TTC549 (cell line): ENCODE measurements around the gene PNKP.
"Not testable (repeated sequence)": the region's sequence is repeated elsewhere in the genome, so short reads cannot be mapped to it uniquely, and the experiment has no call there.

Source experiments
- FAIRE-seq: peaks from 2 replicates; lab custom pipeline; 2012; peaks lifted over from hg19 to GRCh38; lab: Jason Lieb, UNC

The PNKP gene

DNA sequence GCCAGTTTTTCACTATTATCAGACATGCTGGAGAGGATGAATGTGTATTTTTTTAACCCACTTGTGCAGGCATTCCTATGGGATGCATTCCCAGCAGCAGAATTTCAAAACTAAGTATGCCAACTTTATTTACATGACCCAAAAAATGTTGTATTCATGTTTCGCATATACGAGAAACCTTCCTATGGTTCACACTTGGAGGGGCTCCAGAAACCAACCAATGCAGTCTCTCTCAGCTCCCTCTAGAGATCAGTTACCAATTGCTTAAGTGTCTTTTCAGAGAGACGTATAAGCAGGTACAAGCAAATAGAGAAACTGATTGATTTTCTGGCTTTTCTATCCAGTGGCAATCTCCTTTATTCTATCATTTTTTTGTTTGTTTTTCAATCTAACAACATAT, 22.0 kb downstream of the PNKP start:
- no peak for FAIRE-seq

DNA sequence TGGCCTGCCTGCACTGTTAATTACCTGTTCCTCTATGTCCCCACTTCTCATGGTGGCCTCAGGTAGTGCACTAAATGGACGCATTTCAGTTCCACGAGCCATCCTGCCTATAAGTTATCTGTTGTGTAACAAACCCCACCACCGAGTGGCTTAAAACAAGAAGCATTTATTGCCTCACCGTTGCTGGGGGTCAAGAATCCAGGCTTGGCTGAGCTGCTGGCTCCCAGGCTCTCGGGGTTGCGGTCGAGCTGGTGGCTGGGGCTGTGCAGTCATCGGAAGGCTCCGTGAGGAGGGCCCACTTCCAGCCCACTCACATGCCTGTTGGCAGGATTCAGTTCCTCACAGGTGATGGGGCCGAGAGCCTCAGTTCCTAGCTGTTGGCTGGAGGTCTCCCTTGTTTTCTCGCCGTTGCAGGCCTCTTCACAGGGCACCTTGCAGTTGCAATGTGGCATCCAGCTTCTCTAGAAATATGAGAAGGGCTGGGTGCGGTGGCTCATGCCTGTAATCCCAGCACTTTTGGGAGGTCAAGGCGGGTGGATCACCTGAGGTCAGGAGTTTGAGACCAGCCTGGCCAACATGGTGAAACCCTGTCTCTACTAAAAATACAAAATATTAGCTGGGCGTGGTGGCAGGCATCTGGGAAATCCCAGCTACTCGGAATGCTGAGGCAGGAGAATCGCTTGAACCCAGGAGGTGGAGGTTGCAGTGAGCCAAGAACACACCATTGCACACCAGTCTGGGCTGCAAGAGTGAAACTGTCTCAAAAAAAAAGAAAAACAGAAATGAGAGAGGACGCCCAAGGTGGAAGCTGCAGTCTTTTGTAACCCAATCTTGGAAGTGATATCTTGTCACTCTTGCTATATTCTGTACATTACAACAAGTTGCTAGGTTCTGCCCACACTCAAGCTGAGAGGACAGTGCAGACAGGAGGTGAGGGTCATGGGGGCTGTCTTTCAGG, 23.0 kb downstream of the PNKP start:
- no peak for FAIRE-seq

DNA sequence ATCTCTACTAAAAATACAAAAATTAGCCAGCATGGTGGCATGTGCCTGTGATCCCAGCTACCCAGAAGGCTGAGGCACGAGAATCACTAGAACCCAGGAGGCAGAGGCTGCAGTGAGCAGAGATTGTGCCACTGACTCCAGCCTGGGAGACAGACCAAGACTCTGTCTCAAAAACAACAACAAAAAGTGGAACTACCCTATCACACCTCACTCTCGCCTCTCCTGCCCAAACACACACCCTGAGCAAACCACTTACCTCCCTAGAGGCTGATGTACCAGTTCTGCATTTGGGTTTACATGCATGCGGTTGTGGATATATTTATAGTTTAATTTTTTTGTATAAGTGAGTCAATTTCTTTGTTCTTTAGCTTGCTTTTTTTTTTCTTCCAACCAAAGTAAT, 24.1 kb downstream of the PNKP start:
- FAIRE-seq: no peak

DNA sequence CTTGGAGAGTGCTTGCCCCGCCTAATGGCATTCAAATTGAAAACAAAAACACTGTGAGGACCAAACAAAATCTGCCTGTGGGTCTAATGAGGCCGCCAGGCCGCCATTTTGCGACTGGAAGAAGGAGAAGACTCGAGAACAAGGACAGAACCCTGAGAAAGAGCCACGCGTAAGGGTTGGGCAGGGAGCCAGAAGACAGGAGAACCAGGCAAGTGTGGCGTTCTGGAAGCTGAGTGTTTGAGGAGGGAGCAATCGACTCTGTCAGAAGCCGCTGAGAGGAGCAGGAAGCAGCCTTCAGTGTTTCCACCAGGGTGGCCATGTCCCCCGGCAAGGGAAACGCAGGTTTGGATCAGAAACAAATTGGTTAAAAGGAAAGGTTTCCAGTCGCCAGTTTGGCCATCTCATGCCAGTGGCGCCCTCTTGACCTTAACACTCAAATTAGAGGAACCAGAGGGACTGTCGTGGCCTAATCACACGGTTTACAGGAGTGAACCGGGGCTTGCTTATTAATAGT, 26.6 kb downstream of the PNKP start:
- FAIRE-seq: no peak

DNA sequence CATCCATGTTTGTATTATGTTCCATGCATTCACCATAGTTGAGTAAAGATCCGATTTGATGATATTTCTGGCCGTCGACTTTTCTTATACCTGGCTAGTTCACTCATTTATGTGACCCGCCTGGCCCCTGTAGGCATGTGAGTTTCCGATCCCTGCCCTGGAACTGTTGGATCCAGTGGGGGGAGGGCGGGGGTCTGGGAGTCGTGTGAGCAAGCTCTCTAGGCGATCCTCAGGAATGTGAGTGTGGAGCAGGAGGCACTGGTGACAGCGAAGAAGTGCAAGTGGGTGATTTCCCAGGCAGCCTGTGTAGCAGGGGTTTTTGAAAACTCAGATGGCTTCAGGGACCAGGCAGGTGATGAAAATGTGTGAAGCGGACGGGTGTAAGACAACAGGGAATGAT, 27.1 kb downstream of the PNKP start:
- FAIRE-seq: no peak

DNA sequence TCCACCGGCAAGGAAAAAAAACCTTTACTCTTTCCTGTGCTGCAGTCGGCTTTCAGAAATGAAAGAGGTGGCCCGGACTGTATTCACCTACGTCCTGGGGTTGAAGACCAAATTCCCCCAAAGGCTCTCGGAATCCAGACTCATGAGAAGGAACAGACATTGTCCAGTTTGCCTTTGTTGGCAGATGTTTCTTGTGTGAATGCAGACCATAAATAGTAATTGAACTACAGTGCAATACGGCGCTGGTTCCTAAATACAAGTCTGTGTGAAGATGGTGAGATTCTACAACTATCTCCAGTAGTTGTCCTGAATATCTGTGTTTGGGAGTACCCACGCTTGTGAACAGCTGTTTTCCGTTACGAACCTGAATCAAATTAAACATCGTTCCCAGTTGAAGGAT, 27.7 kb downstream of the PNKP start:
- no peak for FAIRE-seq

DNA sequence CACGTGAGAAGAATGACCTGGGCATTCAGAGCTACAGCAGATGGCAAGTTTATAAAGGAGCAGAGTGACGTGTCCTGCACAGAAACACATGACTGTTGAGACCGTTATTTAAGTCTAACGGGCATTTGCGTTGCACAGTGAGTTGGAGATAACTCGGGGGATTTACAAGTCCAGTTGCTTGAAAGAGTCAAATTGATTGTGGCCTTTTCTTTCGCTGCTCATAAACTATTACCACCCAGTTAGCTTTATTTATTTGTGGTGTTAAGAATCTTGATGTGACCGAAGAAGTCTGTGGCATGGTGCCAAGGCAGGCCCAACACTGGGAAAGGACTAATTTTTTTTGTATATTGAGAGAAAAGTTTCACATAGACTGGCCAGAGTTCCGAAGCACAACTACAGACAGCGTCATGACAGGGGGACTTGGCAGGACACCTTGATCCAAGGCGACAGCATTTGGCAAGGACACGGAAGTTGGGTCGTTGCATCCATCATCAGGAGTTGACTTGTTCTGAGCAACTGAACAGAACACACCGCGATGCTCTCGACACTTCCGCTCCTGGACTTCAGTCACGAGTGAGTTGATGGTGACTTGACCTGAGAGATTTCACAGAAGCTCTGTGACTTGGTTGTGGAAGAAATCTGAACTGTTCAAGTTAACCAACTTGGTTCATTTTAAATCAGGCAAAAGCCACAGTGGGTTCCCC, 28.3 kb downstream of the PNKP start:
- no peak for FAIRE-seq

DNA sequence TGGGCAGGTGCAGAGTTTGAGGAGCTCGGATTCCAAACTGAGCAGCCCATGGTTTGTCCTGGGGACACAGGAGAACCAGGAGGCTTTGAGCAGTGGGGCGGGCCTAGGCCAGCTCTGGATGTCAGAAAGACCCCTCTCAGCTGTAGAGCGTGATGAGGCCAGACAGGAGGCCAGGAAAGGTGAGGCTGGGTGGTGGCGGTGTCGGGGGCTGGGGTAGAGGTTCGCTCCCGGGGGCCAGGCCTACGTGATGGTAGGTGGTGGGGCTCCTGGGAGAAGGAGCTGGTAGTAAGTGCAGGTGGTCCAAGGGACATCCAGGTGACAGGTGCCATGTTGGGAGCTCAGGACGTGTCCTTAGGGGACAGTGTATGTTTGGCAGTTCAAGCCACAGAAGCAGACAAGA, 30.0 kb downstream of the PNKP start:
- no peak for FAIRE-seq

DNA sequence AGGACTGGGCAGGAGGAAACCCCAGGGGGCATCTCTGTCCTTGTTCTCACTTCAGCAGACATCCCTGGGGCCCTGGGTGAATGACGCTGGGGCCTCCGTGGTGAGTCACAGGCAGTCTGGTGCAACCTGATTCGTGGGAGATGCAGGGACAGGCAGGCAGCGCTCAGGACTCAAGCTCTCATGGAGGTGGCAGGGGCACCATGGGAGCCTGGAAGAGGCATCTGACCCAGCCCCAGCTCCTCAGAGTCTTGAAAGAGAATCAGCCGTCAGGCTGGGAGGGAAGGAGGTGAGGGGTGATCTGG, 30.4 kb downstream of the PNKP start:
- FAIRE-seq: no peak

DNA sequence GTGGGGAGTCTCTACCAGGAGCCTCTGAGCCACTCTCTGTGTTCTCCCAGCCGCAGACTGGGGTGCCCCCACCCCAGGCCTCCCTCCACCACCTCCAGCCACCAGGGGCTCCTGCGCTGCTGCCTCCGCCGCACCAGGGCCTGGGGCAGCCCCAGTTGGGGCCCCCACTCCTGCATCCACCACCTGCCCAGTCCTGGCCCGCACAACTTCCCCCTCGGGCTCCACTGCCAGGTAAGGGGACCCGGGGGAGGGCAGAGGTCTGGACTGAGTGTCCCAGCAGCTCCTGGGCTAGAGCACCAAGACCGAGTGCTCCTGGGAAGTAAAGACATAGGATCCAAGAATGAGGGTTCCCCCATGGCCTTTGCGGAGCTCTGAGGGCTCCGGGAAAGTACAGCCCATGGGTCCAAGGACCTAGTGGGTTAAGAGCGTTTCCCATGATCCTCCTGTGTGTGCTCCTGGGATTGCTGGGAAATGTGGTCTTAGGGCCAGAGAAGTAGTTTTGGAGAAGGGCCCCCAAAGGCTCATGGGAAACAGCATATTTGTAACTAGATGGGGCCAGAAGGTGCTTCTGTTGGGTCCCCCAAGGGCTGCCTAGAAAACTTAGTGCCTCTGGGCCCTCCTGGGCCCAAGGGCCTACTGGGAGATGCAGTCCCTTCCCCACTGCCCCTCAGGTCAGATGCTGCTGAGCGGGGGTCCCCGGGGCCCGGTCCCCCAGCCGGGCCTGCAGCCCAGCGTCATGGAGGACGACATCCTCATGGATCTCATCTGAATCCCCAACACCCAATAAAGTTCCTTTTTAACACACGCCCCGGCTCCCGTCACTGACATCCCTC, 31.0 kb downstream of the PNKP start:
- FAIRE-seq: no peak

DNA sequence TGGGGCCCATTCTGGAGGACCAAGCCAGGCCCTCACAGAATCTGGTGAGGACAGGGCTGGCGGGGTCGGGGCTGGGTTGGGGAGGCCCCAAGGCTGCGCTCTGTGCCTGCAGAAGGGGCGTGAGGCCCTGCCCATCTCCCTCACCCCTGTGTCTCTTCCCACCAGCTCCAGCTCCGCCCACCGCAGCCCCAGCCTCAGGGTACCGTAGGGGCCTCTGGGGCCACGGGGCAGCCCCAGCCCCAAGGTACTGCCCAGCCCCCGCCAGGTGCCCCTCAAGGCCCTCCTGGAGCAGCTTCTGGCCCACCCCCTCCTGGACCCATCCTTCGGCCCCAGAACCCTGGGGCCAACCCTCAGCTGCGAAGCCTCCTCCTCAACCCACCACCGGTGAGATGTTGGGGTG, 31.8 kb downstream of the PNKP start:
- FAIRE-seq: no peak

DNA sequence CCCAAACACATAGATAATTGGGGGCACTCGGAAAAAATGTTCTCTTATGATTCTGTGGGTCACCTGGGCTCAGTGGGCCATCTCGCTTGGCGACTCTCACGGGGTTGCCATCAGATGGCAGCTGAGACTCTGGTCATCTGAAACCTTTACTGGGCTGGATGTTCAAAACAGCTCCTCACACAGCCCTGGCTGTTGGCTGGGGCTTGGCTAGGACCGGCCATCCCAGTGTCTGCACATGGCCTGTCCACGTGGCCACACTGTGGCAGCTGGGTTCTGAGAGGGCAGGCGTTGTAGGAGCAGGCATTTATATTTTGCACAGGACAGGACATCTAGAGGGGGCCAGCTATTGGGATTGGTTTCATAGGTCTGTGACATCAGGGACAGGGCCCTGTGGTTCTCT, 33.8 kb downstream of the PNKP start:
- FAIRE-seq: no peak

DNA sequence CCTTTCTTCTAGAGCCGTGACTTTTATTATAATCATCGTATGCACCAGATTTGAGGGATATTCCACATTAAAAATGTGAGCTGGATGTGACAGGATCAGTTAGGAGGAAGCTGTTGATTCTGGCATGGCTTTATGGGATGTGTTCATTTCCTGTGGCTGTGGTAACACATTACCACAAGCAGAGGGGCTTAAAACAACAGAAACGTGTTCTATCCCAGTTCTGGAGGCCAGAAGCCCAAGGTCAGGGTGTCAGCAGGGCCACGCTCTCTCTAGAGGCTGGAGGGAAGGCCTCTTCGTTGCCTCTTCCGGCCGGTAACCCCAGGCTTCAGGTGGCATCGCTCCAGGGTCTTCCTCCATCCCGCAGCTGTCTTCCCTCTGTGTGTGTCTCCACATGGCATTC, 34.8 kb downstream of the PNKP start:
- no peak for FAIRE-seq

DNA sequence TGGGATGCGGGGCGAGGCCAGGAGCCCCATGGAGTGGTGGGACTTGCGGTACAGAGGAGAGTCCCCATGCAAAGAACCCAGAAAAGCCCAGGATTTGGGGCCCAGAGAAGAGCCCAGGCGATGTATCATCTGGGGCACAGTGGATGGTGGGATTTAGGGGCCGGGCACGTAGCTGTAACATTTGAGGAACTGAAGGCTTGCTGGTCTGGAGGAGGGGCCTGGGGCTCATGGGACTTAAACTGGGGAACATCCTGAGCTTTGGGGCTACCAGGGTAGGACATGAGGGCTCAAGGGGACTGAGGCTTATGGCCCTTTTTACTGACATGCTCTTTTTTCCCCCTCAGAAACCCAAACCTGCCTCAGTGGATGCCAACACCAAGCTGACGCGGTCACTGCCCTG, 35.8 kb downstream of the PNKP start:
- no peak for FAIRE-seq

DNA sequence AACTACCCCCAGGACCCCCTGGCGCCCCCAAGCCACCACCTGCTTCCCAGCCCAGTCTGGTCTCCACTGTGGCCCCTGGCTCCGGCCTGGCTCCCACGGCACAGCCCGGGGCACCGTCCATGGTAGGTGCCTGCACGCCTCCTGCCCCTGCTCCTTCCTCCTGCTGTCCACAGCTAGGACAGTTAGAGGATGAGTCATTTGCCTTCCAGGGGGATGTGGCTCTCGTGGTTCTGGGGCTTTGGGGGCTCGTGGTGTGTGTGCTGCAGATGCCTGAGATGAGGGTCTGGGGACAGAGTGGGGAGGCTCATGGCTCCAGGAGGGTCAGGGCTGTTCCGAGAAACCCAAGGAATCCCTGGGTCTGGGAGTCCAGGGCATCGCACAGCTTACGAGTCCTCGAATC, 36.6 kb downstream of the PNKP start:
- no peak for FAIRE-seq

DNA sequence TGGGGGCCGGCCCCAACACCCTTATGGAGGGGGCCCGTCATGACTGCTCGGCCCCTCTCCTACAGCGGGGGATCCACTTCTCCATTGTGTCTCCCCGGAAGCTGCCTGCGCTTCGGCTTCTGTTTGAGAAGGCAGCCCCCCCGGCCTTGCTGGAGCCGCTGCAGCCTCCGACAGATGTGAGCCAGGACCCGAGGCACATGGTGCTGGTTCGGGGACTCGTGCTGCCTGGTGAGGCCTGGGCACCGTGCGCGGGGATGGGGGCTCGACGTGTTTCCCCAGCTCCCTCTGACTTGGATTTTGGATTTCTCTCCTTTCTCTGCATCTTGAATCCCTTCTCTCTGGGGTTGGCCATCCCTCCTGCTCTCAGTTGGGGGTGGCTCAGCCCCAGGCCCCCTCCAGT, 37.7 kb downstream of the PNKP start:
- no peak for FAIRE-seq

DNA sequence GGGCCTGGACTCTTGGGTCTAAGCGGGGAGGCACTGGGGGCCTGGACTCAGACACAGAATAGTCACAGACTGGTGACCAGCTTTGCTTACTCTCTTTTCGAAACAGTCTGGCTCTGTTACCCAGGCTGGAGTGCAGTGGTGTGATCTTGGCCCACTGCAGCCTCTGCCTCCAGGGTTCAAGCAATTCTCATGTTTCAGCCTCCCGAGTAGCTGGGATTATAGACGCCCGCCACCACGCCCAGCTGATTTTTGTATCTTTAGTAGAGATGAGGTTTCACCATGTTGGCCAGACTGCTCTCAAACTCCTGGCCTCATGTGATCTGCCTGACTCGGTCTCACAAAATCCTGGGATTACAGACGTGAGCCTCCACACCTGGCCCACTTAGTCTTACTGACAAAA, 38.2 kb downstream of the PNKP start:
- no peak for FAIRE-seq

DNA sequence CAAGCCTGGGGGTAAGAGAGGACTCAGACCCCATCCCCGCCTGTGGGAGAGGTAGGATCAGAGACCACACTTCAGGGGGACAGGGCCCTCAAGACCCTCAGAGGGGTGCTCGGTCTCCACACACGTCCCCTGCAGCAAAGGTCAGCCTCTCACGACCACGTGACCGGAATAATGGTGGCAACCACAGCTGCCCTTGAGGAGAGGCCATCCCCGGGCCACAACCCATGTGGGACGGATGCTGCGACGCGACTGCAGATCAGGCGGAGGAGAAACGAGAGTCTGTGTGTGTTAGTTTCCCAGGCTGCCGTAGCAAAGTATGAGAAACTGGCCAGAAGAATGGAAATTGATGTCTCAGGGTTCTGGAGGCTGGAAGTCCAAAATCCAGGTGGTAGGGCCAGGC, 40.3 kb downstream of the PNKP start:
- FAIRE-seq: no peak

DNA sequence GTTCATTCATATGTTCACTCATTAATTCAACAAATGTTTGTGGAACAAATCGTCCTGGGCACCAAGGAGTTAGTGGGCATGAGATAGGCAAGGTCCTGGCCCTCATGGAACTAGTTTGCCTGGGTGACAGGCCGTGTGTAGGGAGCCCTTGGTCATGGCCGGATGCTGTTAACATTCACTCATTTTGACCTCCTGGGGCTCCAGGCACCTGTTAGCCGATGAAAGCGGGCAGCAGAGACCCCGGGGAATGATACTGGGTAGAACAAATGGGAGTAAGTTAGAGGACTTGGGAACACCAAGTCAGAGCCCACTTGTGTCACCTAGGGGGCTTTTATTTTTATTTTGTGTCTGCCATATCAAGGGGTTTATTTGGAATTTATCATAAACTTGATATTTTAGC, 42.7 kb downstream of the PNKP start:
- FAIRE-seq: no peak

DNA sequence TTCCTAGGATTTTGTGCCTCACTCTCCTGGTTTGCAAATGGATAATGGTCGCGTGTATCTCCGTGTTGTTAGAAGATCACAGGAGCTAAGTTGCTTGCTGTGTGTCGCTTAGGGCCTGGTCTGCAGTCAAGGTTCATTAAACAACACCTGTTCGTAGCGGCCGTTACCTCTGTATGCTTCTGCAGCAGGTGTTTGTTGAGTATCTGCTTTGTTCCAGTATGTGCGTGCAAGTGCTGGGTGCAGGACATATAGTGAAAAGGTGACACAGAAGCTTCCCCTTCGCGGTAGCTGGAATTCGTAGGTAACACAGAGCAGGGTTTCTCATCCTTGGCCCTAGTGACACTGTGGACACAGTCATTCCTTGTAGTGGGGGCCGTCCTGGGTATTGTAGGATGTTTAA, 43.9 kb downstream of the PNKP start:
- FAIRE-seq: no peak

DNA sequence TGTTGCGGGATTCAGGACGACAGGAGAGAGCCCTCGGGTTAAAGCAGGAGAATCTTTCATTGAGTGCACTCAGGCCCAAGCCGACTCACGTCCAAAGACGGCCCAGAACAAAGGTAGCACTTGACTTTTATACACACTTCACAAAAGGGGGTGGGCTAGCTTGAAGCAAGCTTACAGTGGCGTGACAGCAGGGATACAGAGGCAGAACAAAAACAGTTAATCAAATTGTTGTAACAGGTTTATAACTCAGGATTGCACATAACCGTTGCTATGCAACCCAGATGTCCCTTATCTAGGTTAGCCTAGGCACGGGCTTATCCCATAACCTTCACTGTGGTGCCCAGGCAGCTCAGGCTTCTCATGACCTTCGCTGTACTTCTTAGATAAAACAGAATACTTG, 47.3 kb downstream of the PNKP start:
- no peak for FAIRE-seq

DNA sequence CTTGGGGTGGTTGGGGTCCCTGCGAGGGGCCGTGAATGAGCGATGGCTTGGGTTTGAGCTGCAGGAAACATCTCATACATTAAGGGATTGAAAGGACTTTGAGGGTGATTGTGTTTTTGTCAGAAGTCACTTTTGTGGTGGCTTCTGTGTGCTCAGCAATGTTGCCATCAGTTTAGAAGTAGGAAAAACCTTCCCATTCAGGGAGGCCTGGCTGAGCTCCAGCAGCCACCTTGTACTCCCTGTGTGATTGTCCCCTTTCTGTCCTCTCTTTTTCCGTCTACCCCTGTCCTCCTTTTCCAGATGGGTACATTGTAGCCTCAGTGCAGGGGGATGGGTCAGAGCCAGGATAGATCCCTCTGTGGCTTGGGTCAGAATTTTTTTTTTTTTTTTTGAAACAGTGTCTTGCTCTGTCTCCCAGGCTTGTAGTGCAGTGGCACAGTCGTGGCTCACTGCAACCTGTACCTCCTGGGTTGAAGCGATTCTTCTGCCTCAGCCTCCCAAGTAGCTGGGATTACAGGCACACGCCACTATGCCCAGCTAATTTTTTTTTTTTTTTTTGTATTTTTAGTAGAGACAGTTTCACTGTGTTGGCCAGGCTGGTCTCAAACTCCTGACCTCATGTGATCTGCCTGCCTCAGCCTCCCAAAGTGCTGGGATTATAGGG, 47.8 kb downstream of the PNKP start:
- FAIRE-seq: not testable (repeated sequence)
